GM19193 (cell line): Measurements from ENCODE around the gene ADGRL3.

ENCODE experiments used
- POLR2A ChIP-seq: IDR thresholded peaks from 4 replicates; pipeline ENCODE4 v1.6.1; 2011; ENCODE audit not compliant: insufficient read depth, insufficient read length; ENCODE audit errors: extremely low read depth

ADGRL3 gene

GRCh38 chr4:61201561-61201960 is 1.4 kb downstream of the ADGRL3 start:
- TF ChIP-seq POLR2A, result no peak

- TF ChIP-seq POLR2A, result no peak
Observed at GRCh38 chr4:61201961-61202637, 2.0 kb downstream of the ADGRL3 start.

- no peak for TF ChIP-seq POLR2A
Observed at GRCh38 chr4:61202638-61203435, 2.7 kb downstream of the ADGRL3 start.

- no peak for TF ChIP-seq POLR2A
Observed at GRCh38 chr4:61203436-61203790, 3.3 kb downstream of the ADGRL3 start.

- TF ChIP-seq POLR2A, result no peak
Observed at GRCh38 chr4:61204353-61205060, 4.4 kb downstream of the ADGRL3 start.

GRCh38 chr4:61205066-61205465 is 4.9 kb downstream of the ADGRL3 start:
- no peak for TF ChIP-seq POLR2A

GRCh38 chr4:61210186-61210939 is 10.2 kb downstream of the ADGRL3 start:
- TF ChIP-seq POLR2A, result no peak

- TF ChIP-seq POLR2A, result no peak
Observed at GRCh38 chr4:61211781-61212180, 11.7 kb downstream of the ADGRL3 start.

- no peak for TF ChIP-seq POLR2A
Observed at GRCh38 chr4:61212788-61213187, 12.7 kb downstream of the ADGRL3 start.

GRCh38 chr4:61214680-61215079 is 14.6 kb downstream of the ADGRL3 start:
- TF ChIP-seq POLR2A, result no peak

- TF ChIP-seq POLR2A, result no peak
Observed at GRCh38 chr4:61217222-61217621, 17.1 kb downstream of the ADGRL3 start.

GRCh38 chr4:61220556-61220955 is 20.4 kb downstream of the ADGRL3 start:
- TF ChIP-seq POLR2A, result no peak

- no peak for TF ChIP-seq POLR2A
Observed at GRCh38 chr4:61223385-61223784, 23.3 kb downstream of the ADGRL3 start.

GRCh38 chr4:61224573-61224972 is 24.4 kb downstream of the ADGRL3 start:
- TF ChIP-seq POLR2A, result no peak

- no peak for TF ChIP-seq POLR2A
Observed at GRCh38 chr4:61225656-61226055, 25.5 kb downstream of the ADGRL3 start.
